CD4-positive, alpha-beta T cell treated with Interleukin-10 for 1 hour (primary cell): ENCODE results near the gene MCU.
"Not testable (repeated sequence)": the region's sequence is repeated elsewhere in the genome, so short reads cannot be mapped to it uniquely, and the experiment has no call there.

ENCODE experiments used
- DNase-seq: peaks from one replicate; pipeline ENCODE4 v3.0.0-alpha.2; 2020

Gene MCU

DNA sequence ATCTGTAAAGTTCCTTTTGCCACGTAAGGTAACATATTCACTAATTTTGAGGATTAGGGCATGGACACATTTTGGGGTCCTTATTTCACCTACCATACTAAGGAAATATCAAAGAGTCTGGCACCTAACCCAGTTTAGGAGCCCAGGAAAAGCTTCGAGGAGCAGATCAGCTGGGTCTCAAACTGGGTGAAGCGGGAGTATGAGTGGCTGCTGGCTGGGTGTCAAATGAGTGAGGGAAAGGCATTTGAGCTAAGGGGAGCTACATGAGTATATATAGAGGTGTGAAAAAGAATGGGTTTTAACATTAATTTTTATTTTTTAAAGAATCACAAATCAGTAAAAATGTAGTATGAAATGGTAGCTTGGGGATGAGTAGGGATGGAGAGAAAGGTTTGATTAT is 71.3 kb downstream of the MCU start:
- DNase-seq = no peak

DNA sequence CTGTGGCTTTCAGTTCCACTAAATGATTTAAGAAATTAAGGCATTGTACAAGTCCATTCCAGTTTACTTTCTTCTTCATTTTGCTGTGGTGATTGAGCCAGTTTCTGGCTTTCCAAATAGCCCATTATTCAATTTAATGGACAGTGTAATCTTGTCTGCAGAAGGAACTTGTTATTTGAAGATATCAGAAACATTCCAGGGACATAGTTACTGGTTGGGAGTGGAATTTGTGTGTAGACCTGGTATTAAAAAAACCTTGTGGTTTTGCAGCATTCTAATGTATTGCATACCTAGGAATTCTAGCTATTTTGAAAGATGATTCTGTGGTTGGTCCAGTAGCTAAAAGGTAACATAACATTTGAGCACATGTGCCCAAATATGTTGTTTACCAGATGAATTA is 72.2 kb downstream of the MCU start:
- DNase-seq = no peak

- DNase-seq = no peak
Measured at GRCh38 chr10:72765051-72765745, 73.3 kb downstream of the MCU start.

DNA sequence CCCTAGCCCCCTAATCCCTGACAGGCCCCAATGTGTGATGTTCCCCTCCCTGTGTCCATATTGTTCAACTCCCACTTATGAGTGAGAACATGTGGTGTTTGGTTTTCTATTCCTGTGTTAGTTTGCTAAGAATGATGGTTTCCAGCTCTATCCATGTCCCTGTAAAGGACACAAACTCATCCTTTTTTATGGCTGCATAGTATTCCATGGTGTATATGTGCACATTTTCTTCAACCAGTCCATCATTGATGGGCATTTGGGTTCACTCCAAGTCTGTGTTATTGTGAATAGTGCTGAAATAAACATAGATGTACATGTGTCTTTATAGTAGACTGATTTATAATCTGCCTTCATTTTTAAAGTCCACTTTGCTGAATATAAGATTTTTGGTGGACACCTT is 79.3 kb downstream of the MCU start:
- not testable (repeated sequence) for DNase-seq

GRCh38 chr10:72772031-72772430 is 80.1 kb downstream of the MCU start:
- DNase-seq = no peak

- no peak for DNase-seq
Measured at GRCh38 chr10:72779874-72780273, 87.9 kb downstream of the MCU start.

DNA sequence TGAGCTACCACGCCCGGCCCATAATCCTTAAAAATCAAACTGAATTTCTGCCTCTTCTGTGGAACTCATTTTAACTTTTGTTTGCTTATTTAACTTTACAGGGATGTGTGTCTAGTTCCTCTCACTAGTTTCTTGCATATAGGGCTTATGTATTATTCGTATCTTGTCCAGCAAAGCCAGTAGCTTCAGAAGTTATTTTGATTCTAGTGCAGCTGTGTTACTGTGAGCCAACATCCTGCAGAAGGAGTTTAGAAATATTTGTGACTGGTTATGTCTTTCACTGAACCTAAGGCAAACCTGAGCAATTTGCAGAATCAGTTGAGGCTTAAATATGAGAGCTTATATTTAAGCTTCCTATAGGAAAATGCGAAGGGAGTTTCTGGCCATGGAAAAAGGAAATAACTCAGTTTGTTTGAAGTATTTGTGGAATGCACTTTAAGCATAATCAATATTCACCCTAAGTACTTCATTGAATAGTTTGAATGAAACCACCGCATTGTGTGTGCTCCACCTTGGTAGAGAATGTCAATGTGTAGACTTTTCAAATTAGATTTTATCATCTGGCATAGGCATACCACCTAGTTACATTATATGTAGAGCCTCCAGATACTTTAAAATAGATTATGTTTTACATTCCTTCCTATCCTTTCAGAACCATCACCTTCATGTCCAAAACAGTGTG is 90.8 kb downstream of the MCU start:
- no peak for DNase-seq

DNA sequence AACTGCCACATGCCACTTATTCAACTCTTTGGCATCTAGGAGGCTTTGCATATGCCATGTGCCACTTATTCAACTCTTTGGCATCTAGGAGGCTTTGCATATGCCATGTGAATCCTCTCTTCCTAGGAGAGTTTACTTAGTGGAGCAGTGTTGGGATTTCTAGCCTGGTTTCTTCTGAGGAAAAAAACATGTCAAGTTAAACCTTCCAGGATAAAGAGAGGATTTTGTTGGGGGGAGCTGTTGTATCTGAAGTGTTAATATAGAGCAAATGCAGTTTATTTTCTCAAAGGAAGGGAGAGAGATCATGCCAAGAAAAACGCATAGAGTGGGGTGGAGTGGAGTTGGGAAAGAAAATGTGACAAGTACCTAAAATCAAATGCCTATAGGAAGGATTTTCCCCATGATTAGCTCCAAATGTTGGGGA is 91.5 kb downstream of the MCU start:
- DNase-seq = no peak

- no peak for DNase-seq
Measured at GRCh38 chr10:72784551-72785351, 92.8 kb downstream of the MCU start.

DNA sequence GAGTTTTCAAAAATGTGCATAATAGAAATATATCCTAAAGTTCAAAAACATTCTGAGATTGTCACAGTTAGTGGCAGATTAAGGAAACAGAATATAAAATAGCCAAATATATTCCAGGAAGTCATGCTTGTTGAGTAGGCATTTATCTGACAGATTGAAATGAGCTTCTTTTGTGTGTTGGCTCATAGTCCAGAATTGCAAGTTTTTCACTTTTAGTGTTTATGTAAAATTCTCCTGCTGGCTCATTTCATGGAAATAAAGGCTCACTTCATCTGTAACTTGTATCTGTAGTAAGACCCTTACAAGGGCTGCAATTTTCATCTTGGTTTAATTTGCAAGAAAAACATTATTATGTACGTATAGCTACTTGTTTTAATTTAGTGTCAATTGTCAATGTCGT is 93.5 kb downstream of the MCU start:
- no peak for DNase-seq

DNA sequence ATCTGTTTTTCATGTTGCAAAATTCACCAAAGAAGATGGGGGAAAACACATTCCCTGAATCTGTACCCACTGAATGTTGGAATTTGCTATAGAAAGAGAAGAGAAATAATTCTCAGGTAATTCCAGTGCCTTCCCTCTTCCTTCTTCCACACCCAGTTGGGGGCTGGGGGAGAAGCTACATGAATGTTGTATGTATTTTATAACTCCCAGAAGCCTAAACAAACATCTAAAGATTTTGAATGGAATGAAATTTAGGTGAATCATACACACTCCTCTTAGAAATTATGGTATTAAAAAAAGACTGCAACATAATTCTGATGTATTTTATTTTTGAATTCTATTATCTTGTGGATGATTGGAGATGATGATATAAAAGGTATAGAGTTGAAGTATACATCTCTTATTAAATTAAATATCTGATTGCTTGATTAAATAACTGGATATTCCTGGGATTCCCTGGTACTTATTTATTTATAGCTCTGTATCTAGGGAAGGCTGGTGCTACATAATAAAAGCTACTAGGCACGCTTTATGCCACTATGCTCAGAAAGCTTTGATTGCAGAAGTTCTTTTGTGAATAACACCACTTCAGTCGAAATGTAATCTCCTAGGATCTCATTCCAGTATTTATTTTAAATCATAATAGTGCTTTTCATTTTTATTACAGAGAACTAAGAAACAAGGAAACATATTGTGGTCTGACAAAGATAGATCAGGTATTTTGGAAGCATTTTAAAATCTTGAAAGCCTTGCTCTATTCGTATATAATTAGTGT is 98.5 kb downstream of the MCU start:
- DNase-seq = no peak

GRCh38 chr10:72792288-72792687 is 100.3 kb downstream of the MCU start:
- no peak for DNase-seq

- no peak for DNase-seq
Measured at GRCh38 chr10:72793752-72794151, 101.8 kb downstream of the MCU start.

DNA sequence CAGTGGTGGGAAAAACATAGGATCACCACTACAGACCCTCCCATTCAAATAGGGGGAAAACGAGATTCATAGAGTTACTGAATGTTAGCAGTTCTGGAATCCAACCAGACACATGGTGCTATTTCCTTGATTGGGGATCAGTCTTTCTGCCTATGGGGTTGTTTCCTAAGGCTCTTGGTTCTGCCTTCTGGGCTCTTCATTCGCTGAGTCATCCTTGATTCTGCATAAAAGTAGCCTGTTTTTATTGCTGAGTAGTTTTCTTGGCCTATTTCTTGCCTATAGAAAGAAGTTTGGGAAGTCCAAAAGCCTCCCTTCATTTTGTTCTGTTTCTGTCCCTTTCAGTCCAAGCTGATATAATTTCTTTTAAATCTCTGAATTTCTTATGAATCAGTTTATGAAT is 102.3 kb downstream of the MCU start:
- DNase-seq = no peak

DNA sequence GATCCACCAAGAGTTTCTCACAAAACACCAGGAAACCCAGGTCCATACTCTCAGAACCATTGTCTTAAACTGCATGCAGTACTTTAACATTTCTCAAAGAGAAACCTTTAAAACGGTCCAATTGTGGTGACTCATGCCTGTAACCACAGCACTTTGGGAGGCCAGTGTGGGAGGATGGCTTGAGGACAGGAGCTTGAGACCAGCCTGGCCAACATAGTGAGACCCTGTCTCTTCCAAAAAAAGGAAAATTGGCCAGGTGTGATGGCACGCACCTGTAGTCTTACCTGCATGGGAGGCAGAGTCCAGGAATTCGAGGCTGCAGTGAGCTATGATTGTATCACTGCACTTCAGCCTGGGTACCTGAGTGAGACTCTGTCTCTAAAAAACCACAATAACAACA is 104.1 kb downstream of the MCU start:
- no peak for DNase-seq

- no peak for DNase-seq
Measured at GRCh38 chr10:72796538-72796937, 104.6 kb downstream of the MCU start.

- DNase-seq = no peak
Measured at GRCh38 chr10:72800000-72800740, 108.2 kb downstream of the MCU start.

DNA sequence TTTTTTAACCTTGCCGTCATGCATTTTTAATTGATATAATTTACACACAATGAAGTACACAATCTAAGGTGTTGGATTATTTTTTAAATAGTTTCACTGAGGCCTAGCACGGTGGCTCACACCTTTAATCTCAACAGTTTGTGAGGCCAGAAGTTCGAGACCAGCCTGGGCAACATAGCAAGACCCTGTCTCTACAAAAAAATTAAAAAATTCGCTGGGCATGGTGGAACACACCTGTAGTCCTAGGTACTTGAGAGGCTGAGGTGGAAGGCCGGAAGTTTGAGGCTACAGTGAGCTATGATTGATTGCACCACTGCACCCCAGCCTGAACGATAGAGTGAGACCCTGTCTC is 108.8 kb downstream of the MCU start:
- DNase-seq = no peak

DNA sequence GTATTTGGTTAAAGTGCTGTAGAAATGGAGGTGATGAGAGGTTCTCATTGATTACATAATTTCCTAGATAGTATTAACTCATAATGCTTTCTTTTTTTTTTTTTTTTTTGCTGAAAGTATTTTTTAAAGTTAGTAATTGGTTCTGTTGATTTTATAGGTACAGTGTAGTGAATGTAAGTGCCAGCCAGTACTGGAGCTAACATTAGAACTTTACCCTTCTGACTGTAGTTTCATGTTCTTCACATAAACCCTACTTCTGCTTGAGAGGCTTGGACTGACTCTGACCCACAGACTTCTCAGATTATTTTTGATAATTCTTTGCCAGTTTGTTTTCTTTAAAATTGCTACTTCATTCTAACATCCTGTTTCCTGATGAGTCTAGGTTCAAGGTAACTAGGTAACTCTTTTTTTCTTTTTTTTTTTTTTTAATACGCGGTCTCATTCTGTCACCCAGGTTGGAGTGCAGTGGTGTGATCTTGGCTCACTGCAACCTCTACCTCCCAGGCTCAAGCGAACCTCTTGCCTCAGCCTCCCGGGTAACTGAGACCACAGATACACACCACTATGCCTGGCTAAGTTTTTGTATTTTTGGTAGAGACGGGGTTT is 109.4 kb downstream of the MCU start:
- DNase-seq = no peak

- no peak for DNase-seq
Measured at GRCh38 chr10:72802332-72802731, 110.4 kb downstream of the MCU start.

- no peak for DNase-seq
Measured at GRCh38 chr10:72802763-72803505, 111.0 kb downstream of the MCU start.
